A549 (cell line): ENCODE measurements around the gene TMPRSS2.

ENCODE experiments used
- CEBPB ChIP-seq, 2 experiments: fragments of >200 bp in 1 of 2; sonication (Bioruptor Twin) in 1 of 2; formaldehyde crosslinking in 1 of 2; IDR thresholded peaks; 2 replicates each; pipeline ENCODE4 v1.6.1; 2012 to 2016
- CHD2 ChIP-seq: fragments of 150-350 bp; IDR thresholded peaks from 2 replicates; pipeline ENCODE4 v1.6.1; 2014; ENCODE audit warnings: low read length; ENCODE audit not compliant: partially characterized antibody
- FOSL2 ChIP-seq, 2 experiments: fragments of 450-650 bp in 1 of 2; fragments of >200 bp in 1 of 2; sonication (Bioruptor Twin) in 1 of 2; formaldehyde crosslinking; IDR thresholded peaks; 2 replicates each; pipeline versions ENCODE4 v1.5.0 to v1.6.1; 2016 to 2020; ENCODE audit warnings: mild to moderate bottlenecking in 1 of 2, moderate library complexity in 1 of 2
- NFE2L2 ChIP-seq: fragments of 150-350 bp; conservative IDR thresholded peaks from 2 replicates; pipeline ENCODE4 v1.6.1; 2014; ENCODE audit warnings: low read length
- NR3C1 ChIP-seq: fragments of >200 bp; sonication (Bioruptor Twin); formaldehyde crosslinking; IDR thresholded peaks from 3 replicates; pipeline ENCODE4 v1.6.1; 2017
- PBX3 ChIP-seq: IDR thresholded peaks from 2 replicates; pipeline ENCODE4 v1.6.1; 2012
- POLR2A ChIP-seq: IDR thresholded peaks from 2 replicates; pipeline ENCODE4 v1.6.1; 2012; ENCODE audit warnings: mild to moderate bottlenecking, low read length
- RAD21 ChIP-seq, 2 experiments: fragments of >200 bp in 1 of 2; sonication (Bioruptor Twin) in 1 of 2; formaldehyde crosslinking in 1 of 2; IDR thresholded peaks in 1 of 2; conservative IDR thresholded peaks in 1 of 2; 2 replicates in 1 of 2; 3 replicates in 1 of 2; pipeline ENCODE4 v1.6.1; 2012 to 2018; ENCODE audit warnings: inconsistent platforms in 1 of 2
- RARB ChIP-seq: fragments of 250-450 bp; sonication (Bioruptor Pico); IDR thresholded peaks from 2 replicates; pipeline ENCODE4 v1.8.0; 2021; ENCODE audit warnings: mild to moderate bottlenecking, moderate library complexity
- TF ChIP-seq, protein P1 (sequence below): fragments of >200 bp; sonication (Bioruptor Twin); formaldehyde crosslinking; IDR thresholded peaks from 3 replicates; pipeline ENCODE4 v1.5.1; 2016
- TF ChIP-seq, protein P2 (sequence below): fragments of 200-600 bp; sonication (generic); IDR thresholded peaks from 2 replicates; pipeline ENCODE4 v1.6.1; 2016; ENCODE audit warnings: antibody characterized with exemption, mild to moderate bottlenecking, moderate library complexity

- TF ChIP-seq CHD2 (no peak), FOSL2 (IDR thresholded peaks at IDR 0.05) (no peak), FOSL2 (CRISPR knock-in tag; IDR thresholded peaks at IDR 0.05) (no peak), NFE2L2 (no peak), POLR2A (no peak), NR3C1 (no peak), PBX3 (no peak), RARB (CRISPR knock-in tag) (no peak), RAD21 (conservative IDR thresholded peaks at IDR 0.05 in 1 of 2, IDR thresholded peaks at IDR 0.05 in 1 of 2) (no peak), CEBPB (IDR thresholded peaks at IDR 0.05) (no peak)
- TF ChIP-seq, protein P1, sequence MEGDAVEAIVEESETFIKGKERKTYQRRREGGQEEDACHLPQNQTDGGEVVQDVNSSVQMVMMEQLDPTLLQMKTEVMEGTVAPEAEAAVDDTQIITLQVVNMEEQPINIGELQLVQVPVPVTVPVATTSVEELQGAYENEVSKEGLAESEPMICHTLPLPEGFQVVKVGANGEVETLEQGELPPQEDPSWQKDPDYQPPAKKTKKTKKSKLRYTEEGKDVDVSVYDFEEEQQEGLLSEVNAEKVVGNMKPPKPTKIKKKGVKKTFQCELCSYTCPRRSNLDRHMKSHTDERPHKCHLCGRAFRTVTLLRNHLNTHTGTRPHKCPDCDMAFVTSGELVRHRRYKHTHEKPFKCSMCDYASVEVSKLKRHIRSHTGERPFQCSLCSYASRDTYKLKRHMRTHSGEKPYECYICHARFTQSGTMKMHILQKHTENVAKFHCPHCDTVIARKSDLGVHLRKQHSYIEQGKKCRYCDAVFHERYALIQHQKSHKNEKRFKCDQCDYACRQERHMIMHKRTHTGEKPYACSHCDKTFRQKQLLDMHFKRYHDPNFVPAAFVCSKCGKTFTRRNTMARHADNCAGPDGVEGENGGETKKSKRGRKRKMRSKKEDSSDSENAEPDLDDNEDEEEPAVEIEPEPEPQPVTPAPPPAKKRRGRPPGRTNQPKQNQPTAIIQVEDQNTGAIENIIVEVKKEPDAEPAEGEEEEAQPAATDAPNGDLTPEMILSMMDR: no peak
- TF ChIP-seq, protein P2, sequence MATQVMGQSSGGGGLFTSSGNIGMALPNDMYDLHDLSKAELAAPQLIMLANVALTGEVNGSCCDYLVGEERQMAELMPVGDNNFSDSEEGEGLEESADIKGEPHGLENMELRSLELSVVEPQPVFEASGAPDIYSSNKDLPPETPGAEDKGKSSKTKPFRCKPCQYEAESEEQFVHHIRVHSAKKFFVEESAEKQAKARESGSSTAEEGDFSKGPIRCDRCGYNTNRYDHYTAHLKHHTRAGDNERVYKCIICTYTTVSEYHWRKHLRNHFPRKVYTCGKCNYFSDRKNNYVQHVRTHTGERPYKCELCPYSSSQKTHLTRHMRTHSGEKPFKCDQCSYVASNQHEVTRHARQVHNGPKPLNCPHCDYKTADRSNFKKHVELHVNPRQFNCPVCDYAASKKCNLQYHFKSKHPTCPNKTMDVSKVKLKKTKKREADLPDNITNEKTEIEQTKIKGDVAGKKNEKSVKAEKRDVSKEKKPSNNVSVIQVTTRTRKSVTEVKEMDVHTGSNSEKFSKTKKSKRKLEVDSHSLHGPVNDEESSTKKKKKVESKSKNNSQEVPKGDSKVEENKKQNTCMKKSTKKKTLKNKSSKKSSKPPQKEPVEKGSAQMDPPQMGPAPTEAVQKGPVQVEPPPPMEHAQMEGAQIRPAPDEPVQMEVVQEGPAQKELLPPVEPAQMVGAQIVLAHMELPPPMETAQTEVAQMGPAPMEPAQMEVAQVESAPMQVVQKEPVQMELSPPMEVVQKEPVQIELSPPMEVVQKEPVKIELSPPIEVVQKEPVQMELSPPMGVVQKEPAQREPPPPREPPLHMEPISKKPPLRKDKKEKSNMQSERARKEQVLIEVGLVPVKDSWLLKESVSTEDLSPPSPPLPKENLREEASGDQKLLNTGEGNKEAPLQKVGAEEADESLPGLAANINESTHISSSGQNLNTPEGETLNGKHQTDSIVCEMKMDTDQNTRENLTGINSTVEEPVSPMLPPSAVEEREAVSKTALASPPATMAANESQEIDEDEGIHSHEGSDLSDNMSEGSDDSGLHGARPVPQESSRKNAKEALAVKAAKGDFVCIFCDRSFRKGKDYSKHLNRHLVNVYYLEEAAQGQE: no peak
Measured at GRCh38 chr21:41503331-41503730, 4.6 kb downstream of the TMPRSS2 start.
